GM19372 (cell line): Measurements from ENCODE around the gene CRB2.

Experiments used
- ATAC-seq: cut with Tn5 transposase; IDR thresholded peaks from one replicate; pipeline ENCODE4 v1.9.1; 2021; ENCODE audit warnings: mild to moderate bottlenecking, low read depth, moderate library complexity; ENCODE audit not compliant: unreplicated experiment

The CRB2 gene

GRCh38 chr9:123361731-123362510 is 5.9 kb downstream of the CRB2 start:
- no peak for ATAC-seq

- ATAC-seq, result no peak
Measured at GRCh38 chr9:123362856-123363255, 6.9 kb downstream of the CRB2 start.

GRCh38 chr9:123364241-123364824 is 8.3 kb downstream of the CRB2 start:
- no peak for ATAC-seq

- no peak for ATAC-seq
Measured at GRCh38 chr9:123365287-123365880, 9.4 kb downstream of the CRB2 start.

- ATAC-seq, result no peak
Measured at GRCh38 chr9:123365881-123366528, 10.0 kb downstream of the CRB2 start.

GRCh38 chr9:123368023-123368422 is 12.0 kb downstream of the CRB2 start:
- no peak for ATAC-seq

- ATAC-seq, result no peak
Measured at GRCh38 chr9:123368536-123369153, 12.6 kb downstream of the CRB2 start.

- no peak for ATAC-seq
Measured at GRCh38 chr9:123369296-123369695, 13.3 kb downstream of the CRB2 start.

- no peak for ATAC-seq
Measured at GRCh38 chr9:123370108-123370507, 14.1 kb downstream of the CRB2 start.

- no peak for ATAC-seq
Measured at GRCh38 chr9:123370526-123371227, 14.7 kb downstream of the CRB2 start.

- no peak for ATAC-seq
Measured at GRCh38 chr9:123371228-123371584, 15.2 kb downstream of the CRB2 start.

- no peak for ATAC-seq
Measured at GRCh38 chr9:123371805-123372590, 16.0 kb downstream of the CRB2 start.

GRCh38 chr9:123372766-123373446 is 16.9 kb downstream of the CRB2 start:
- ATAC-seq, result no peak

GRCh38 chr9:123373447-123373923 is 17.5 kb downstream of the CRB2 start:
- no peak for ATAC-seq

GRCh38 chr9:123373946-123374345 is 17.9 kb downstream of the CRB2 start:
- ATAC-seq, result no peak

GRCh38 chr9:123375469-123376132 is 19.6 kb downstream of the CRB2 start:
- no peak for ATAC-seq

- ATAC-seq, result no peak
Measured at GRCh38 chr9:123376218-123377071, 20.4 kb downstream of the CRB2 start.
